Activated CD4-positive, CD25-positive, alpha-beta regulatory T cell treated with anti-CD3 and anti-CD28 coated beads, Interleukin-2, amount 50 U/mL, for 24 hours (primary cell): Measurements from ENCODE around the gene ACO2.
"Not testable (repeated sequence)": the region's sequence is repeated elsewhere in the genome, so short reads cannot be mapped to it uniquely, and the experiment has no call there.

Experiments
- ATAC-seq, 2 donors: fragments of 150-1000 bp; cut with Tn5 transposase; one replicate each; pipeline ENCODE4 v1.10.0; 2021; ENCODE audit warnings: mild to moderate bottlenecking in 1 of 2, moderate library complexity in 1 of 2

The ACO2 gene

DNA sequence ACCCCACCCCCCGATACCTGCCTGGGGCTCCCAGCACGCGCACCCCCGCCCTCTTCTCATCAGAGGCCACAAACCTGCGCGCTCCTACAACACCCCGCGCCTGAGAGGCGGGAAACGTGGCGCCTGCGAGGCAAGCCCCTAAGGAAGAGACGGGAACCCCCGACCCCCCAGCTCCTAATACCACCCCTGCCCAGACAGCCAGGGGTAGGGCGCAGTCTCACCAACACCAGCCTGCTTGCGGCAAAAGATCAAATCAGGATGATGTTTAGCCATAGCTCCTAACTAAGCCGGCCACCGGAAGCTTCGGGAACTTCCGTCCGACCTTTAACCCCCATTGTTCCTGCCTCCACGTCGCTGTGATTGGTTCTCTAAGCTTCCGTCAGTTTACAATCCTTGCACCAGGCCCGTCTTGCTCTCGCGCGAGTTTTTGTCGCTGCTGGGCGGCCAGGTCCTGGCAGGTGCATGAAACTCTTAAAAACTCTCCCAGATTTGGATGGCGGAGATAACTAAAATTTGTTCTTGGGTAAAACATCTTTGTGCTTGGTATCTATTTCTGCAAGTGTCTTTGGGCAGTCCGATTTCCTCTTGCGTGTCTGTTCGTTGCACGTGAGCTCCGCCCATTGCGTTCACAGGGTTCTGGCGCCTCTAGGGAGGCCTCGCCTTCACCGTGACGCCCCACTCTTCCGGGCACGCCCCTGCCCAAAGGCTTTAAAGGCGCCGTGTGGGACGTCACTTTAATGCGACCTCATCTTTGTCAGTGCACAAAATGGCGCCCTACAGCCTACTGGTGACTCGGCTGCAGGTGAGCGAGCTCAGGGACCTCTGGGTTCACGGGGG, at the start of gene ACO2, which contains the start of gene PHF5A:
ACO2 (plus strand) TSS at position 737 of the 837 bp plus-strand sequence; CDS start at position 767, 30 bp downstream.
PHF5A (minus strand) TSS at position 312 of the 837 bp plus-strand sequence; CDS start at position 273, 39 bp downstream.
- peak; percentile 92 to 94 for ATAC-seq

DNA sequence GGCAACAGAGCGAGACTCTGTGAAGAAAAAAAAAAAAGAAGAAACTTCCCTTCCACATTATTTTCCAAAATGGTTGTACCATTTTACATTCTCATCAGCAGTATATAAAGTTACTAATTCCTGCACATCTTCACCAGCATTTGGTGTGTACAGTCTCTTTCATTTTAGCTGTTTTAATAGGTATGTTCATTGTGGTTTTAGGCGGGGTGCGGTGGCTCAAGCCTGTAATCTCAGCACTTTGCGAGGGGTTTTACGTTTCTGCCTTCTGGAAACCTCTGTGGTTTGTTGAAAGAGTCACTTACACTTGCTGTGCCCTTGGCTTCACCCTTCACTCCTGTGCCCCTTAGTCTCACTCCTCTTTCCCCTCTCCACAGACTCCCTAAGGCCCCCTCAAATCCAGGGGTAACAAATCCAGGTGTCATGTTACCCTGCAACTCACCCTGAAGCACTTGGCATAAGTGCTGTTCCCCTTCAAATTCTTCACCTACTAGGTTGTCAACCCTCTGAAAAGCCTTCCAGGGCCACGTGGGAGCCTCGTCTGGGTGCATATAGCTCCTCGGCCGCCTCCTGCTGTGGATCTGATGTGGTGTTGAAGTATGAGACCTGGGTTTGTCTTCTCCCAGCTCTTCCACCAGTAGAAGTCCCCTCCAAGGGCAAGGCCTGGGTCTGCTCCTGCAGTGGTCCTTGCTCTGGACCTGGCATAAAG, 43.1 kb upstream of the ACO2 start:
- ATAC-seq, result peak; percentile 91 to 92

DNA sequence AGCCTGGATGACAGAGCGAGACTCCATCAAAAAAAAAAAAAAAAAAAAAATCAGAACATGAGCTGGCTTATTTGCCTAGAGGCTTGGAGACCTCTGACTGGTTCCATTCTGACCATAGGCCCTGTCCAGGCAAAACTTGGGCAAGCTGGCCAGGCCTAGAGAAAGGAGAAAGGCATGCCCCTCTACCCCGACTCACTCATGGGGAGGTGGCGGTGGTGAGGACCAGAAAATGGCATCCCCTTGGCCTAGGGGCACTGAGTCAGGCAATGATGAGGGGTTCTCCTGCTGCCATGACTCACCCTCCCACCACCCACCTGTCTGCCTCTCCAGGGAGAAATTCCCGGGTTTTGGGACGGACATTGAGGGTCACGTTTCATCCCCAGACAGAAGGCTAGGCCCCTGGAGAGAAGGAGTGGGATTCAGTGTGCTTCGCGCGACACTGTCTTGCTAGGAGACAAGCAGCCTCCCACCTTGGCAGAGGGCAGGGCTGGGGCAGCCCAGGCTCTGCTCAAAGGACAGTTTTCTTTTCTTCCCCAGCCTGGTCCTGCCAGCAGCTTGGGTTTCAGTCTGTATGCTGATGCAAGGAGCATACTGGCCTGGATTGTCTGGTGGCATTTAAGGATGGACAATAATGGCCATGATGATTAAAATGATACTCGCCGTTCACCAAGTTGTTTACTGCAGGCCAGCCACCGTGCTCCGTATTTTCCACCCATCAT, 39.5 kb upstream of the ACO2 start:
- ATAC-seq, result no peak

DNA sequence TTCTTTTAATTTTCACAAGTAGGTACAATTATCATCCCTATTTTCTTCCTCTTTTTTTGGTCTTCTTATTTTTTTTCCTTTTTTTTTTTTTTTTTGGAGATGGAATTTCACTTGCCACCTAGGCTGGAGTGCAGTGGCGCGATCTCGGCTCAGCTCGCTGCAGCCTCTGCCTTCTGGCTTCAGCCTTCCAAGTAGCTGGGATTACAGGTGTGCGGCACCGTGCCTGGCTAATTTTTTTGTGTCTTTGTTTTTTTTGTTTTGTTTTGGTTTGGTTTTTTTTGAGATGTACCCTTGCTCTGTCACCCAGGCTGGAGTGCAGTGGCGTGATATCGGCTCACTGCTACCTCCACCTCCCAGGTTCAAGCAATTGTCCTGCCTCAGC, 39.0 kb upstream of the ACO2 start:
- no peak for ATAC-seq

DNA sequence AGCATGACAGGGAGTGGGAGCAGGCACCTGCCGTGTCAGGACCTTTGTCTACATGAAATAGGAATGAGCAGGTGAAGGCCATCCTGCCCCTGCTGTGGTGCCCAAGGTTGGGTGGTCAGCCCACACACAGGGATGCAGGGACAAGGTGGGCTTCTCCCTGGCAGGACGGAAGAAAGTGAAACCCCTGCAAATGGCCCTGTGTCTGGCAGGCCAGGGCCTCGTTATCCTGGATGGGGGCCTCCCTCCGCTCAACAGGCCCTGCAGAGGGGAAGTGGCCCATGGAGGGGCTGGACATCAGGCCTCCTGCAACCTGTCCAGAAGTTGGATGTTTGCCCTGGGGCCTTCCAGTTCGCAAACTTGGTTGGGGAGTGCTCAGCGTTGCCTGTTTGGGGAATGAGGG, 37.3 kb upstream of the ACO2 start:
- no peak for ATAC-seq

DNA sequence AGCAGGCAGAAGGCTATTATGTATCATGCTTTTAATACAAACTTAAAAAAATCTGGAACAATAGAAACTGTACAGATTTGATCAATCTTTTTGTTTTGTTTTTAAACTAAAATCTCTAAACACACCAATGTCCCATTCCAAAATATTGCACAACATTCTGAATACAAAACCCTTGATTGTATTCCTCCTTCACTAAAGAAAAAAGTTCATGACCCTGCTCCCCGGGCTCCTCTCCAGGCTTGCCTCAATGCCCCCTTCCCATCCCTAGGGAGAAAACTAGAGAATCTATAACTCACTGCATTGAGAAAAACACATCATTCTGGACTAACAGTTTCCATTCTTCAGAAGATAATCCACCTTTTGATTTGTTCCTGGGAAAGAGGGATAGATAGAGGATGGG, 35.4 kb upstream of the ACO2 start:
- ATAC-seq, result not testable (repeated sequence)

DNA sequence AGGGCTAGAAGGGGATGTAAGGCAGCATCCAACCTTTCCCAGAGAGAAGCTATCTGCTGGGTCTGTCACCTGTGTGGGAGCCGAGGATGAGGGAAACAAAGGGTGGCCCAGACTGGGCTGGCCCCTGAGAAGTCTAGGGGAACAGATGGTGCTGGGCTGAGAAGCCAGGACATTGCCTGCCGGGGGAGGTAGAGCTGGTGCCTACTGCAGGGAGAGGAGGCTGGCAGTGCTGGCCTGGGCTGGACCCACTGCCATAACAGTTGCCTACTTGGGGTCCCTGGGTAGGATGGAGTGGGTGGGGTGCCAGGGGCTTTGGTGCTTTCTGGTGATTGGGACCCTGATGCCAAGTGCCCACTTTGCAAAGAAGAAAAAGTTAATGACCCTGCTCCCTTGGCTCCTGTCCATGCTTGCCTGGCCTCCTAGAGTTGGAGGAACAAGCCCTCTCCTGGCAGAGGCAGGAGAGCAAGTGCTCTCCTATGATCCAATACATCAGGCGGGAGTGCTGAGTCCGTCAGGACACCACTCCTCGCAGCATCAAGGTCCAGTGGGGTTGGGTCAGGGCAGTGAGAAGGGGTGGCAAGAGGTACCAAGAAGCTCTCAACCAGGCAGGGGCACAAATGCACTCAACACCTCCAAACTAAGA, 34.4 kb upstream of the ACO2 start:
- ATAC-seq, result not testable (repeated sequence)

DNA sequence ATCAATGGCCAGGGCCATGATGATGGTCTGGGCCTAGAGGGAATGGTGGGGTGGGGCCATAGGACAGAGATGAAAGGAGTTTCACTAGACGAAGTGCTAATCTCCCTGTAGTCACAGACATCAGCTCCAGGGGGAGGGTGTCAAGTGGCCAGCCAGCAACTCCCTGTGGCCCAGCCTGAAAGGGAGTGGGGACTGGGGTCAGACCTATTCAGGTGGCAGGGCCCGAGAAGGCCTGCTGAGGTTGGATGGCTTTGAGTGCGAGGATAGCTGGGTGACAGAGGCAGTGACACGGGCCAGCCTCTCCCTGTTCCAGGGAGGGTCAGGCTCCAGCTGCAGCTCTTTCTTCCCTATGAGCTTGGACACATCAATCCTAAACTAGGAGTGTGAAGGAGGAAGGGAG, 33.4 kb upstream of the ACO2 start:
- no peak for ATAC-seq

DNA sequence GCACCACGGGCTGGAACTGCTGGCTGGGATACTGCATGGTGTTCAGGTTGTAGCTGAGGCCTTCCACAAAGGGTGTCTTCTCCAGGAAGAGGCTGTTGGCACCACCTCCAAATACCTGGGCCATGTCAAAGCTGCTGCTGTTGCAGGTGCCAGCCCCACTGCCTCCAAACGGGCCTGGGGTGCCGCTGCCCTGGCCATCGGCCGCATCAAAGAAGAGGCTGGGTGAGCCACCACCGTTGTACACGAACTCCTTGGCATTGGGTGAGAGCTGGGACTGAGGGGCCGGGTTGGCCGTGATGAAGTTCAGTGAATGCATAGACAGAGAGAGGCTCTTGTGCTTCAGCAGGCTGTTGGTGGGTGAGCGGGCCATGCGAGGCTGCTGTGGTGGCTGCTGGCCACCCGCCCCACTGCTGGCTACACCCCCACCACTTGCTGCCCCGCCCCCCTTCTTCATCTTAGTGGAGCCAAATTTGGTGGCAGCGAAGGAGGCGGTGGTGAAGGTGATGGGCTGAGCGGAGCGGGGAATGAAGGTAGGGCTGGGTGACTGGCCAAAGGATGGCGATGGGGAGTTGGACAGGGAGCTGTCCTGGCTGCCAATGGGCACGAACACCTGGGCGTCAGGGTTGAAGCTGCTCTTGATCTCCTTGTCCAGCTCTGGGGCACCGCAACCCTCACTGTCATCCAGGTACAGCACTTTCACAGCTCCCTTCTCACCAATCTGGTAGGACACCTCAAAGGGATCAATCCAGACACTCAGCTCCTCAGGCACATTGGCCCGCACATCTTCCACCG, 32.4 kb upstream of the ACO2 start:
- ATAC-seq, result no peak

DNA sequence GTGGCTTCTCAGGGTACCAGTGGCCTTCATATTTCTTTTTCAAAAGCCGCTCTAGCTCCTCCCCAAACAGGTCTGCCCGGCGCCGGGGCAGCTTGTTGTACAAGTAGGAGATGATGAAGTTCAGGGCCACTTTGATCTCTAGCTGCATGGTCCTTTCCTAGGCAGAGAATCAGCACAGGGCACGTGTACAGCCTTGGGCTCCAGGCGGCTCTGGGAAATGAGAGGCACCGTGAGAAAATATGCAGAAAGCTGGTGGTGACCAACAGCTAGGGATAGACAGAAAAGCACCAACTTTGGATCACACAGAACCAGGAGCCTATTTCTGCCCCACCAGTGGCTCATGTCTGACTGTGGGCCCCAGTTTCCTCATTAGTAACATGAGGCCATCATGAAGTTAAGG, 31.7 kb upstream of the ACO2 start:
- no peak for ATAC-seq

DNA sequence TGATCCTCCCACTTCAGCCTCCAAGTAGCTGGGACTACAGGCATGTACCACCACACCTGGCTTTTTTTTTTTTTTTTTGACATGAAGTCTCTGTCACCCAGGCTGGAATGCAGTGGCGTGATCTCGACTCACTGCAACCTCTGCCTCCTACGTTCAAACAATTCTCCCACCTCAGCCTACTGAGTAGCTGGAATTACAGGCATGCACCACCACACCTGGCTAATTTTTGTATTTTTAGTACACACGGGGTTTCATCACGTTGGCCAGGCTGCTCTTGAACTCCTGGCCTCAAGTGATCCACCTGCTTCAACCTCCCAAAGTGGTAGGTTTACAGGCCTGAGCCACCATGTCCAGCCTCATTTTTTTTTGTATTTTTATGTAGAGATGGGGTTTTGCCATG, 28.4 kb upstream of the ACO2 start:
- ATAC-seq, result not testable (repeated sequence)

DNA sequence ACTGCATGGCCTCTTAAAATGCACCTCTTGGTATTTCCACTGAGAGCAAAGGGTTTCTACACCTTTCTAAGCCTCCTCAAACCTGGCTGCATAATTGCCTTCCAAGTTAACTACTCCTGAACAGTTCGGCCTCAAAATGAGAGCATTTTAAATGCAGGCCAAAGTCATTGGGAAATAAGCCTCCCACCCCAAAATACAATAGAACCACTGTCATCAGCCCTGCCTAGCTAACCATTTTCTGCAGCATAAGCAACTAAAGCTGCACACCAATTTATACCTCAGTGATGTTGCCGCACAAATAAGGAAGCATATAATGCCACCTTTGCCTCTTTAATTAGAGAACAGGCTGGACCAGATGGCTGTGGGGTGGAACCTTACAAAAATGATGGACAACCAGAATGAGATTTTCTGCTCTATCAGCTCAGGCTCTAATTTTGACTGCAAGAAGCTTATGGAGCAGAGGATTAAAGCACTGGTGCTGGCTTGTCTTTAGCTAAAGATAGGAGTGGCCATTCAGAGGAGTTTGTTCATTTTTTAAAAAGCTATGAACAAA, 26.6 kb upstream of the ACO2 start:
- ATAC-seq, result no peak

DNA sequence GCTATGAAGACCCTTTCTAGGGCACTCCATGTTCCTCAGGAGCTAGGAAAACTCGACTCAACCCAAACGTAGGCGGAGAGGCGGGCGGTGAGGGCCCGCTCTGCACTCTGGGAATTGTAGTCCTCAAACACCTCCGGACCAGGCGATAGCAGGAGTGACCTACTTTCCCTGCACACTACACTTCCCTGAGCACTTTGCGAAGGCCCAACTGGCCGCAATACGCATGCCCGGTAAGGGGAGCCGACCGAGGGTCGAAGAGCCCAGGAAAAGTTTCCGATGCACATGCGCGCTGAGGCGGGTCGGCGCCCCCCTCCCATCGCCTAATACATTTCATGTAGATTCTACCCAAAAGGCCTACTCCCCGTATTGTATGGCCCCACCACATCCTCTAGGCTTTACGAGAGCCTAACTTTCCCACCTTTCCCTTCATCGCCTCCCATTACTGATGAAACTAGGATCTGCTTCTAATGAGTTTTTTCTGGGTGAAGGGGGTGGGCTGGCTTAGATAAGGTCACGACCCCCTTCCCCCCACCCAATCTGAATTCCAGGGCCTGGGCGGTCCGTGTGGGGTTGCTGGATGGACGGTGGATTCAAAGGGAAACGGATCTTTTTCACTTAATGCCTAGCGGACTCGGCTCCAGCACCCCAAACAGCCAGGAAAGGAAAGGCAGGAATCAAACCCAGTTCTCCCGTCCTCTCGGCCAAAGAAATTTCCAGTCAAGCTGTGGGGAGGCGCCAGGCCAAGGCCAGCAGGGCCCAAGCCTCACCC, 24.4 kb upstream of the ACO2 start:
- peak; percentile 57 to 60 for ATAC-seq

DNA sequence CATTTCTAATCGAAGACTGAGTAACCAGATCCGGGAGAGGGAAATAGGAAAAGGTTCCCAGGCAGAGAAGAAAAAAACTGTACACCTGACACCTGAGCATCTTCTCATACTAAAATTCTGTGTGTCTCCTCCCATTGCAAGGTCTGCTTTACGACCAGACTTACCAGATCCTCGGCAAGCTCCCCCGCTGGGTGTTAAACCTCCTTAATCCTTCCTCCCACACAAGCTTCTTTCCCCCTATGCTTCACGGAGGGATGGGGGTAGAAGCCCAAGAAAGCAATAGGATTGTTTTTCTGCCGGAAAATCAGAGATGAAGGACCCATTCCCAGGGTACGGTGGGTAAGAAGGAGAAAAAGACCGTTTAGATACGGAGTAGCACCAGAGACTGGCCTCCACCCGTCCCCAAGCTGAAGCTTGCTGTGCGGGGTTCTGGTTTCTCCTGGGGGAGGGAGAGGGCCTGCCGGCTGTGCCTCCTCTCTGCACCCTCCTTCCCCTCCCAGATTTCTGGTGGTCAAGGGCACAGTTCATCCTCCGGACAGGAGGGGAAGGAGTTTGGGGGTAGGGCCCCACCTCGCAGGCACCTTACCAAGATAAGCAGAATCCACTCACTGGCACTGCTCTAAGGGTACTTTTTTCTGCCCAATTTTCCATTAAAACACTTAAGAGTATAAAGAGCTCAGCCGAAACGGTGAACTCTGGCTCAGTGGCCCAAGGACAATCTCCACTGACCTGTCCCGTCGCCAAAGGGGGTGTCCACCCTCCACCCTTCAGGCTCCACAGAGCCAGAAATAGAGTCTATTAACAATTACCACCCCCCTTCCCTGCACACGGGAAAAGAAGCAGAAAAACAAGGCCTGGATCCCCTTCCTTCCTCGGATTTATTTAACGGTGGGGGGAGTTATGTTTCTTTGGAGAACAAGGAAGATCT, 23.5 kb upstream of the ACO2 start:
- ATAC-seq, result no peak

DNA sequence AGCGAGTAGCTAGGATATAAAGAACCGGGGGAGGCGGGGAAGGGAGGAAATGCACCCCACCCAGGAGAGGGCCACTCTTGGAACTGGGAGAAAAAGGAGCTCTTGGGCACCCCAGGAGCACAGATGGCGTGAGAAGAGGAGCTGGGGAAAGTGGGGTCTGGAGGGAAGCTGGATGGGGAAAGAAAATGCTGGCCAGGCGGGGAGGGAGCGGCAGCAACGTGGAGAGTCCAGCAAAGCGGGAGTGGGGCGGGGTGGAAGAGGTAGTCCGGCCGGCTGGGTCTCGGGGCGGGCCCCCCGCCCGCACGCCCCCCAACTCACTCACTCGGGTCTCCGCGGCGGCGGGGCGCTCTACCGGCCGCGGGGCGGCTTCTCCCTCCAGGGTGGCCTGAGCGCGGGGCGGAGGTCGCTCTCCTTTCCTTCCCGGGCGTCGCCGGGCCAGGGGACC, 22.8 kb upstream of the ACO2 start:
- ATAC-seq, result no peak

DNA sequence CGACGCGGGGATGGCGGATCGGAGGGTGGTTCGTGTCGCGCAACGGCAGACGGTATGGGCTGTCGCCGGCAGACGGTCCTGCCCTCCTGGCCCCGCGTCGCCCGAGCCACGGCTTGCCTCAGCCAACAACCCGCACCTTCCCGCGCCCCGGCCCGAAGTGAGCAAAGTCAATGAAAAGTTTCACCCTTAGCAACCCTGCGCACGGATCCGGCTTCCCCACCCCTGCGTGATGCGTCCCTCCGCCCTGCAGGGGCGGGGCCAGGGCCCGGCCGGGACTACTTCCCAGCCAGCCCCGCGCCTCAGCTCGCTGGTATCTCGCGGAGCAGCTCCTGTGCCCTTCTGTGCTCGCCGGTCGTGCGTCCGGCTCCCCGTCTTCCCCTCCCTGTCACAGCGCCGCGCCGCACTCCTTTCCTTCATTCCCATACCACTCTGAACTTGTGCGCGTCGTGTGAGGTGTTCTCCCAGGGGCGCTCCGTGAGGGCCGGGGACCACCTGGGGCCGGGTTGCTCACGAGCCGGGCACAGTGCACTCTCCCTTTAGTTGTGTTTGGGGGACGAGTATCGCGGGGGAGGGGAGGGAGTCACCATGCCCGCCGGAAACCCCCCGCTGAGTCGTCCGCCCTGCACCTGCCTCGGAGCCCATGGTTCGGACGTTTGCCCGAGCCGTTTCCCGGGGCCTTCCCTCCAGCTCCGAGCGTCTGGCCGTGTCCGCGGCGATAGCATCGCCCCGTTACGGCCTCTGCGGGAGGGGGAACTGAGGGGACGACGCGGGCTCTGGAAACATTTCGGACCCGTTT, 22.1 kb upstream of the ACO2 start, which contains the start of gene TOB2:
TOB2 (minus strand) TSS at position 163 of the 796 bp plus-strand sequence. CDS start 9,456 bp downstream, outside the sequence.
- peak; percentile 42 to 47 for ATAC-seq

DNA sequence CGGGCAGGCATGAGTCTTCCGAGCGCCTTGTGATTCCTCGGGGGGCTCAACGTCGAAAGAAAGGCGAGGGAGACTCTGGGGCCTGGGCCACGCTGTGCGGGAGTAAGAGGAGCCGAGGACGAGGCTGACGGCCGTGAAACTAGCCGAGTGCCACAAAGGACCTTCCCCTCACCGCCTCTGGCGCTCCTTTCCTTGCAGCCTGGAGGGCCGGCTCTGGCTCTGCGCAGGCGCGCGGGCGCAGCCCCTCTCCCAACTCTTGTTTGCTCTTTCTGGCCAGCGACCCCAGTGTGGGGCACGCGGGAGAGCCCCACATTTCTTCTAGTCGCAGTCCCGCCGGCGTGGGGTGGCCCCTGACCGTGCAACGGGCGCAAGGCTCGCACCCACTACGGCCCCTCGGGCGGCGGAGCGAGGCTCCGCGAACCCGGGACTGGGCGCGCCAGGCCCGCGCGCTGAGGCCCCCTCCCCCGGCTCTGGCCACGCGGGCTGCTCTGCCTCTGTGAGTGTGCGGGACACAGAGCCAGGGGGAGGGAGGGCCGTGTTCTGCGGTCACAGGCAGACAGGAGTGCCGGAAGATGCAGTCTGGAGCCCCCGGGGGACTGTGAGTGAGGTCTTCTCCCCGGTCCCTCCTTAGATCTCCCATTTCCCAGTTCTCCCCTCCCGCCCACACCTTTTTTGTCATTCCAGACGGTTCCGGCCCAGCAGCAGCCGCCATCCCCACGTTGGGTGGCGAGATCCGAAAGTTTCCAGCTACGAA, 21.3 kb upstream of the ACO2 start:
- ATAC-seq, result peak; percentile 6 to 7
